Measurements from ENCODE around the gene LRG1.

LRG1 gene

DNA sequence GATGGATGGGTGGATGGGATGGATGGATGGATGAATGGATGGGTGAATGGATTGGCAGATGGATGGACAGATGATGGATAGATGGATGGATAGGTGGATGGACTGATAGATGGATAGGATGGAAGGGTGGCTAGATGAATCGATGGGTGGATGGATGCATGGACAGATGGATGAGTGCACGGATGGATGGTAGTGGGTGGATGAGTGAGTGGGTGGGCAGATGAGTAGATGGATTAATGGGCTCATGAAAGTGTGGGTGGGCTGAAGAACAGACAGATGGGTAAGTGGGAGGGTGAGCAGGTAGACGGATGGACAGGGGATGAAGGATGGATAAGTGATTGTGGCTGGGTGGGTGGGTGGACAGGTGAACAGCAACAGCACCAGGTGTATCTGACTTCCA lies 13.9 kb upstream of the LRG1 start:
- Histone ChIP-seq H3K27me3 (replicated peaks; ENCODE audit: control insufficient read depth, insufficient read depth, low read length) (no peaks in the 10 kb centered on the region), H3K4me3 (replicated peaks; ENCODE audit: low read depth, low read length) (no peak overlapping the region), H3K36me3 (ENCODE audit: control insufficient read depth, insufficient read depth, low read length) (no peaks in the 10 kb centered on the region)
- DNase-seq (ENCODE audit: extremely low read depth, insufficient read length): no peak
- TF ChIP-seq CTCF (IDR thresholded peaks at IDR 0.05; ENCODE audit: insufficient read depth, low read length, poor library complexity, severe bottlenecking): no peak

DNA sequence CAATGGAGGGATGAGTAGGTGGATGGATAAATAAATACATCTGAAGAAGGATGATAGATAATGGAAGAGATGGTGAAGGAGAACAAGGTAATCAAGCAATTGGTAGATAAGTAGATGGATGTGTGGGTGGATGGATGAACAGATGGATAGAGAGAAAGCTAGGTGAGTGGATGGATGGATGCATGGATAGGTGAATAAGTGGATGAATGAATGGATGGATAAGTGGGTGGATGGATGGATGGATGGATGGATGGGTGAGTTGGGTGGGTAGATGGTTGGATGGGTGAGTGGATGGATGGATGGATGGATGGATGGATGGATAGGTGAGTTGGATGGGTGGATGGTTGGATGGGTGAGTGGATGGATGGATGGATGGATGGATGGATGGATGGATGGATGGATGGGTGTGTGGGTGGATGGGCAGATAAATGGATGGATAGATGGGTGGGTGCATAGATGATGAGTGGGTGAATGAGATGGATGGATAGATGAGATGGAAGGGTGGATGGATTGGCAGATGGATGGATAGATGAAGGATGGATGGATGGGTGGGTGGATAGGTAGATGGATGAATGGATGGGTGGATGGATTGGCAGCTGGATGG lies 13.4 kb upstream of the LRG1 start:
- no peaks in the 10 kb centered on the region for H3K36me3 ChIP-seq (ENCODE audit: control insufficient read depth, insufficient read depth, low read length)
- no peak for TF ChIP-seq CTCF (IDR thresholded peaks at IDR 0.05; ENCODE audit: insufficient read depth, low read length, poor library complexity, severe bottlenecking)
- no peak overlapping the region for H3K4me3 ChIP-seq (replicated peaks; ENCODE audit: low read depth, low read length)
- H3K27me3 ChIP-seq (replicated peaks; ENCODE audit: control insufficient read depth, insufficient read depth, low read length): no peaks in the 10 kb centered on the region
- DNase-seq (ENCODE audit: extremely low read depth, insufficient read length): no peak

DNA sequence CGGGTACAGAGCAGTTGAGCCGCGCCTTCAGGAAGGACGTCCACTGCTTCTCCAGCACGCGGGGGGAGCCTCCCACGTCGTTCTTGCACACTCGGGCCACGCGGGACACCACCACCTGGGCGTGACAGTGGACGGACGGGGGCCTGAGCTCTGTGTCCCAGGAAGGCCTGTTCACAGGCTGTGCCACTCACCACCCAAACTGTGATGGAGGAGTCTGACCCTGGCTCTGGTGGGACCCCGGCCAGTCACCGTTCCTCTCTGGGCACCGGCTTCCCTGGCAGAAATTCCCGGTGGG lies 12.6 kb upstream of the LRG1 start:
- no peak for TF ChIP-seq CTCF (IDR thresholded peaks at IDR 0.05; ENCODE audit: insufficient read depth, low read length, poor library complexity, severe bottlenecking)
- H3K27me3 ChIP-seq (replicated peaks; ENCODE audit: control insufficient read depth, insufficient read depth, low read length): no peaks in the 10 kb centered on the region
- H3K4me3 ChIP-seq (replicated peaks; ENCODE audit: low read depth, low read length): no peak overlapping the region
- H3K36me3 ChIP-seq (ENCODE audit: control insufficient read depth, insufficient read depth, low read length): no peaks in the 10 kb centered on the region
- DNase-seq (ENCODE audit: extremely low read depth, insufficient read length): no peak

GRCh38 chr19:4550479-4551050 lies 10.7 kb upstream of the LRG1 start:
- no peaks in the 10 kb centered on the region for H3K27me3 ChIP-seq (replicated peaks; ENCODE audit: control insufficient read depth, insufficient read depth, low read length)
- no peak overlapping the region for H3K4me3 ChIP-seq (replicated peaks; ENCODE audit: low read depth, low read length)
- TF ChIP-seq CTCF (IDR thresholded peaks at IDR 0.05; ENCODE audit: insufficient read depth, low read length, poor library complexity, severe bottlenecking): no peak
- H3K36me3 ChIP-seq (ENCODE audit: control insufficient read depth, insufficient read depth, low read length): no peaks in the 10 kb centered on the region
- no peak for DNase-seq (ENCODE audit: extremely low read depth, insufficient read length)

- H3K36me3 ChIP-seq (ENCODE audit: control insufficient read depth, insufficient read depth, low read length): no peaks in the 10 kb centered on the region
- H3K4me3 ChIP-seq (replicated peaks; ENCODE audit: low read depth, low read length): no peak overlapping the region
- no peaks in the 10 kb centered on the region for H3K27me3 ChIP-seq (replicated peaks; ENCODE audit: control insufficient read depth, insufficient read depth, low read length)
- DNase-seq (ENCODE audit: extremely low read depth, insufficient read length): no peak
- TF ChIP-seq CTCF (IDR thresholded peaks at IDR 0.05; ENCODE audit: insufficient read depth, low read length, poor library complexity, severe bottlenecking): no peak
Measured at GRCh38 chr19:4550018-4550417, 10.2 kb upstream of the LRG1 start.

DNA sequence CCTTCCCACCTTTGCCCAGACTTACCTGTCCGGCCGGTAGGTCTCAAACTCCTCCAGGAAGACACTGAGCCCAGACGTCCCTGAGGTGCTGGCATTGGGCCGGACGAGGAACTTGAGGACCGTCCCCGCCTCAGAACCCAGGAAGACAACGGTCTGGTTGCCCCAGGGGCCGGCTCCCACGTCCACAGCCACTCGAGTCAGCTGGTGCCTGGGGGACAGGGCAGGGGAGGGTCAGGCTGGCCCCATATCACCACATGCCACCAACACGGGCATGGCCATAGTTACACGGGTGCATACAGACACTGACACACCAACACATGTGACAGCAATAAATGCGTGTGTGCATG lies 8.4 kb upstream of the LRG1 start:
- DNase-seq (ENCODE audit: extremely low read depth, insufficient read length): no peak
- TF ChIP-seq CTCF (IDR thresholded peaks at IDR 0.05; ENCODE audit: insufficient read depth, low read length, poor library complexity, severe bottlenecking): no peak
- Histone ChIP-seq H3K4me3 (replicated peaks; ENCODE audit: low read depth, low read length) (no peak overlapping the region), H3K36me3 (ENCODE audit: control insufficient read depth, insufficient read depth, low read length) (no peaks in the 10 kb centered on the region), H3K27me3 (replicated peaks; ENCODE audit: control insufficient read depth, insufficient read depth, low read length) (no peaks in the 10 kb centered on the region)

Data from GM06990 (cell line).